Measurements from ENCODE around the gene ATP9B. TPM values are rescaled to one million over a fixed set of nuclear protein-coding genes. Genes with fewer than 3 reads are reported as not detected.

The ATP9B gene
- total RNA-seq, 1 experiment from 2014 or later, result 8.6 TPM

DNA sequence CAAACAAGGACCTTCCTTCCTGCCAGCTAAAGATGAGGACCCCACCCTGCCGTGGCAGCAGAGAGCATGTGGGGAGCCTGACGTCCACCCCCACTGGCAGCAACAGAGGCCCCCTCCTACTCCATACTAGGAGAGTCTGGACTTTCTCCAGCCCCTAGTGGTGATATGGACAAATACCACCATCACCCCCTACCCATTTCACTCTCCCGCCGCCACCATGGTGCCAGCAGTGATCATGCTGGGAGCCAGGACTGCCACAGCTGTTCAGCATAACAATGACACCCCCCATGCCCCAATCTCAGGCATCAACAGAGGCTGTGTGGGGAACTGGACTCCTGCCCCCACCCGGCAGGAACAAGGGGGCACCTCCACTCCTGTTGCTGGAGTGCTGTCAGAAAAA, 42.7 kb upstream of the ATP9B start:
- Histone ChIP-seq H3K36me3 (ENCODE audit: low read depth) (no peaks in the 10 kb centered on the region), H3F3A (ENCODE audit: insufficient read depth, low read depth) (no peaks in the 10 kb centered on the region), H3K9me3 (ENCODE audit: insufficient read depth, low read depth) (no peaks in the 10 kb centered on the region), H4K20me1 (ENCODE audit: insufficient read depth) (no peaks in the 10 kb centered on the region), H3K4me2 (no peak overlapping the region), H3K4me1 (replicated peaks; ENCODE audit: insufficient read depth) (no peaks in the 10 kb centered on the region), H2AFZ (no peak overlapping the region), H3K4me3 (no peak overlapping the region), H3K27ac (no peak overlapping the region), H3K79me2 (ENCODE audit: low read depth) (no peaks in the 10 kb centered on the region), H3K27me3 (ENCODE audit: insufficient read depth, low read depth) (peaks cover 83% of the 10 kb centered on the region), H3K9me2 (ENCODE audit: insufficient read depth) (no peaks in the 10 kb centered on the region)
- TF ChIP-seq, protein P1, sequence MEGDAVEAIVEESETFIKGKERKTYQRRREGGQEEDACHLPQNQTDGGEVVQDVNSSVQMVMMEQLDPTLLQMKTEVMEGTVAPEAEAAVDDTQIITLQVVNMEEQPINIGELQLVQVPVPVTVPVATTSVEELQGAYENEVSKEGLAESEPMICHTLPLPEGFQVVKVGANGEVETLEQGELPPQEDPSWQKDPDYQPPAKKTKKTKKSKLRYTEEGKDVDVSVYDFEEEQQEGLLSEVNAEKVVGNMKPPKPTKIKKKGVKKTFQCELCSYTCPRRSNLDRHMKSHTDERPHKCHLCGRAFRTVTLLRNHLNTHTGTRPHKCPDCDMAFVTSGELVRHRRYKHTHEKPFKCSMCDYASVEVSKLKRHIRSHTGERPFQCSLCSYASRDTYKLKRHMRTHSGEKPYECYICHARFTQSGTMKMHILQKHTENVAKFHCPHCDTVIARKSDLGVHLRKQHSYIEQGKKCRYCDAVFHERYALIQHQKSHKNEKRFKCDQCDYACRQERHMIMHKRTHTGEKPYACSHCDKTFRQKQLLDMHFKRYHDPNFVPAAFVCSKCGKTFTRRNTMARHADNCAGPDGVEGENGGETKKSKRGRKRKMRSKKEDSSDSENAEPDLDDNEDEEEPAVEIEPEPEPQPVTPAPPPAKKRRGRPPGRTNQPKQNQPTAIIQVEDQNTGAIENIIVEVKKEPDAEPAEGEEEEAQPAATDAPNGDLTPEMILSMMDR (conservative IDR thresholded peaks at IDR 0.05), result no peak
- TF ChIP-seq EZH2 (IDR thresholded peaks at IDR 0.05; ENCODE audit: low read depth), result no peak
- no peak for DNase-seq
- CTCF ChIA-PET, result no interaction called here
- POLR2A ChIA-PET (ENCODE audit: unreplicated experiment), result no interaction called here
- intact Hi-C loops (cut with micrococcal nuclease; ENCODE audit: unreplicated experiment), result no loop called here
- no TSS peak for BruUV-seq (replicated peaks)

DNA sequence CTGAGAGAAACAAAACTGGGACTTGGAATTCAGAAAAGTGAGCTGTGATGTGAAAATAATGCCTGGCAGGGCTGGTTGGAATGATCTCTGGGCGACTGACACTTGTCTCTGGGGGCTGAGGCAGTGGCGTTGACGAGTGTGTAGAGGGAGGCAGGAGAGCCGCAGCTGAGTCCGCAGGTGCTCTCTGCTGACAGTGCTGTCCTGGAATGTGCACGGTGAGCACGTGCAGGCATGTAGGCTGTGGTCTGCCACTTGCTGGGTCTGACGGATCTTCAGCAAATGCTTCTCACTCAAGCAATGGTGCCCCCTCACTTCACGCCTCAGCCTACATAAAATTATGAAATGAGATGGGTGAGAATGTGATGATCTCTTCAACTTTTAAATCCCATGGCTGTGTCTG, 38.5 kb upstream of the ATP9B start:
- no peaks in the 10 kb centered on the region for H4K20me1 ChIP-seq (ENCODE audit: insufficient read depth)
- no peaks in the 10 kb centered on the region for H3K36me3 ChIP-seq (ENCODE audit: low read depth)
- H3K4me3 ChIP-seq, result no peak overlapping the region
- no peaks in the 10 kb centered on the region for H3K79me2 ChIP-seq (ENCODE audit: low read depth)
- no peak overlapping the region for H3K4me2 ChIP-seq
- no peak overlapping the region for H2AFZ ChIP-seq
- TF ChIP-seq, protein P1 (conservative IDR thresholded peaks at IDR 0.05), result no peak
- no peak for TF ChIP-seq EZH2 (IDR thresholded peaks at IDR 0.05; ENCODE audit: low read depth)
- CTCF ChIA-PET, result no interaction called here
- BruUV-seq (replicated peaks), result no TSS peak
- no peaks in the 10 kb centered on the region for H3K9me3 ChIP-seq (ENCODE audit: insufficient read depth, low read depth)
- H3K27ac ChIP-seq, result no peak overlapping the region
- H3K4me1 ChIP-seq (replicated peaks; ENCODE audit: insufficient read depth), result no peaks in the 10 kb centered on the region
- intact Hi-C loops (cut with micrococcal nuclease; ENCODE audit: unreplicated experiment), result no loop called here
- DNase-seq, result no peak
- H3K27me3 ChIP-seq (ENCODE audit: insufficient read depth, low read depth), result peaks cover 42% of the 10 kb centered on the region
- H3F3A ChIP-seq (ENCODE audit: insufficient read depth, low read depth), result no peaks in the 10 kb centered on the region
- H3K9me2 ChIP-seq (ENCODE audit: insufficient read depth), result no peaks in the 10 kb centered on the region
- POLR2A ChIA-PET (ENCODE audit: unreplicated experiment), result no interaction called here

DNA sequence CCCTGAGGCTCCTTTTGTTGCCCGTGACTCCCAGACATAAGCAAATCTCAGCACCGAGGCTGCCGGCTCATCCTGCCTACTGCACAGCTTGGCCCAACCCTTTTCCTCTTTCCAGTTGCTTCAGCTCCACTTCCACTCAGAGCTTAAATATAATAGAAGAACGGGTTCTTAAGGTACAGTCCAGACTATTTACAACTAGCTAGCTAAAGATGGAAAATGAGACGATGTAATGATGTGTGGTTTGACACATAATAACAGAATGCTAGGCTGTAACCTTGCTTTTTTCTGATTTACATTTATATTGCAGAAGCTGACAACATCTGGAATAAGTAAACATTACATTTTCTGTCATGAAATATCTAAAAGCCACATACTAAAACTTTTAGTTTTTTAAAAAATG, 26.9 kb upstream of the ATP9B start:
- POLR2A ChIA-PET (ENCODE audit: unreplicated experiment), result no interaction called here

More for the DNA sequence above, 26.9 kb upstream of the ATP9B start:
- H3K4me1 ChIP-seq (replicated peaks; ENCODE audit: insufficient read depth), result no peaks in the 10 kb centered on the region
- DNase-seq, result no peak
- H3K27ac ChIP-seq, result no peak overlapping the region
- CTCF ChIA-PET, result no interaction called here
- H3K36me3 ChIP-seq (ENCODE audit: low read depth), result no peaks in the 10 kb centered on the region
- H3K9me2 ChIP-seq (ENCODE audit: insufficient read depth), result no peaks in the 10 kb centered on the region
- intact Hi-C loops (cut with micrococcal nuclease; ENCODE audit: unreplicated experiment), result no loop called here
- no peaks in the 10 kb centered on the region for H3K9me3 ChIP-seq (ENCODE audit: insufficient read depth, low read depth)
- no peak overlapping the region for H3K4me3 ChIP-seq
- no peak for TF ChIP-seq EZH2 (IDR thresholded peaks at IDR 0.05; ENCODE audit: low read depth)
- TF ChIP-seq, protein P1 (conservative IDR thresholded peaks at IDR 0.05), result no peak
- H2AFZ ChIP-seq, result no peak overlapping the region
- no TSS peak for BruUV-seq (replicated peaks)
- H4K20me1 ChIP-seq (ENCODE audit: insufficient read depth), result no peaks in the 10 kb centered on the region; the same call in 1 of the 2 replicates
- H3K27me3 ChIP-seq (ENCODE audit: insufficient read depth, low read depth), result peaks cover 34% of the 10 kb centered on the region
- H3K79me2 ChIP-seq (ENCODE audit: low read depth), result no peaks in the 10 kb centered on the region
- no peak overlapping the region for H3K4me2 ChIP-seq
- H3F3A ChIP-seq (ENCODE audit: insufficient read depth, low read depth), result no peaks in the 10 kb centered on the region

All from PC-9 (cell line).